Cardiac septum (tissue), 1 donor: ENCODE results near the gene GOPC. TPM values are rescaled to one million over a fixed set of nuclear protein-coding genes. Genes with fewer than 3 reads are reported as not detected.
"Not testable (repeated sequence)": the region's sequence is repeated elsewhere in the genome, so short reads cannot be mapped to it uniquely, and the experiment has no call there.

ENCODE experiments used
- DNase-seq: peaks from one replicate; pipeline ENCODE4 v3.0.0-alpha.2; 2020; ENCODE audit warnings: low spot score
- intact Hi-C: fragments of 100-400 bp; cut with DNase I; formaldehyde crosslinking; loops from one replicate; pipeline ENCODE4 v1.14.0; 2022
- long read RNA-seq: library from polyadenylated mRNA; unstranded; transcript quantifications from one replicate; pipeline ENCODE4 v2.0.0, GENCODE V29; 2021
- total RNA-seq: library from RNA; stranded (reverse); fragmentation: NEBNext Ultra II Directional; extraction: Animal tissue kit (Norgen Biotek cat#: 25700); gene quantifications from one replicate; pipeline ENCODE4 v1.2.1, GENCODE V29; 2021
- donor health status: DM: no; HTN: no; CAD: no.

GOPC gene
- total RNA-seq: 27.5 TPM
- long read RNA-seq, full-length matches to known transcripts: 34 of 53 reads
- long read RNA-seq, partial matches to known transcripts: 15 of 53 reads
- long read RNA-seq, other reads (novel, unspliced or antisense): 4 of 53 reads

GRCh38 chr6:117602151-117602898 is at the start of gene GOPC:
Gene GOPC, minus strand, starts transcription at chr6:117602511. Its CDS starts 223 bp downstream, at chr6:117602288.
- peak; percentile 99 for DNase-seq
- intact Hi-C loops: loop anchor here (2.0 to 5.0 kb wide), 4 partner anchors 55 to 150 kb away; partner anchors contain the start of genes DCBLD1 and NUS1

DNA sequence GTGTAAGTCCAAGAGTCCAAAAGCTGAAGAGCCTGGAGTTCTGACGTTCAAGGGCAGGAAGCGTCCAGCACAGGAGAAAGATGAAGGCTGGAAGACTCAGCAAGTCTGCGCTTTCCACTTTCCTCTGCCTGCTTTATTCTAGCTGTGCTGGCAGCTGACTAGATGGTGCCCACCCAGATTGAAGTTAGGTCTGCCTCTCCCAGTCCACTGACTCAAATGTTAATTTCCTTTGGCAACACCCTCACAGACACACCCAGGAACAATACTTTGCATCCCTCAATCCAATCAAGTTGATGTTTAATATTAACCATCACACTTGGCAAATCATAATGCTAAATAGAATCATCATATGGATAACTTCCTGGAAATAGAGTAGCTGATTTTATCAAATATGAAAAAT is 49.7 kb upstream of the GOPC start:
- DNase-seq, intact Hi-C loops: not testable (repeated sequence)

- intact Hi-C loops: no loop called here
- no peak for DNase-seq
Observed at GRCh38 chr6:117642976-117643375, 40.7 kb upstream of the GOPC start.

DNA sequence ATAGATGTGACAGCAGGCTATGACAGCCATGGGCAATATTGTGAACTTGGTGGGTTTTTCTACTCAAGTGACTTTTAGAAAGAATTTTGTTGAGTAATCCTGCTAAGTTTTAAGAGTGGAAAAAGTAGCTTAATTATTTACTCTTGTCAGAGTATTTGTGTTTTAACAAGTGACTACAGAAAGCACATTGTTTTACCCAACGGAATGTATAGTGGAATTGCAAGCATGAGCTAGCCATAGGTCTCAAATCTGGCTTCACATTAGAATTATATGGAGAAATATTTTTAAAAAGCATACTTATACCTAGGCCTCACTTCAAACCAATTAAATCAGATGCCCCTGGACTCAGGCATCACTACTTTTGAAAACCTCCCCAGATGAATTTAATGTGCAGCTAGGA is 35.5 kb upstream of the GOPC start:
- intact Hi-C loops: no loop called here
- DNase-seq: no peak

DNA sequence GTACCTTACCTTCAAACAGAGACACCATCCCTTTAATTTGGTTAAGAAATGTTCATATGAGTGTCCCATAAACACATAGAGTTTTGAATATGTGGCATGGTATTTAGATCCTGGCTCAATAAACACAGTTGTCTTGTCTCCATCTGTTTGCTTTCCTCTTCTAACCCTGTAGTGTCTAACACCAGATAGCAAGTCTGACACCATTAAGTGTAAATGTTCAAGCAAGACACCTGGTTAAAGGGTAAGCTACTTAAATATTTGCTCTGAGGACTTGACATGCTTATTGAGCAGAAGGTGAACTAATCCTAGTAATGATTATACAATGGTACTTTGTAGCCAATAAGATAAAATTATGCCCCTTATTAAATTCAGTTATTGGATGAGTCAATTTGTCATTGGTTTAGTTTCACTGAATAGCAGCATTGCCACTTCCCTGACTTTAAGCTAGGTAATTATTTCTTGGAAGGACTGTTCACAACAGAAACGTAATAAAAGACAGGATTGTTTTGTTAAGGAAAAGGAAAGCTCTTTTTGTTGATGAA is 26.9 kb upstream of the GOPC start:
- no peak for DNase-seq
- intact Hi-C loops: no loop called here

DNA sequence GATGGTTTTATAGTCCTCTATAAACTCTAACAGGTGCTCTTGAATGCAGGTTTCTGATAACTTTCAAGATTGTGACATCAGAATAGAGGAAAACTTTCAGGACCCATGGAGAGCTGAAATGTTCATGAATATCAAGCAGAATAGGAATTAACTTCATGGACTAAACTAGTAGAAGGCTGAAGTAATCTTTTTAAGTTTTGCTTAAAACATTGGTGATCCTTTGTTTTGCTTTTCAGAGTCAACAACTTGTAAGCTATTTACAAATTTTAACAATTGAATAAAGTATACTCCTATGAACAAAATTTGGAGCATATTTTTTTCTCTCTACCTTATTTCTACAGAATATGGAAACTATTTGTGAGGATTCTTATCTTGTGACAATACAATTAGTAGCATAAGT is 25.2 kb upstream of the GOPC start:
- intact Hi-C loops: no loop called here
- no peak for DNase-seq

- intact Hi-C loops: no loop called here
- no peak for DNase-seq
Observed at GRCh38 chr6:117624869-117625481, 22.7 kb upstream of the GOPC start.

GRCh38 chr6:117619178-117619577 is 16.9 kb upstream of the GOPC start:
- DNase-seq: no peak
- intact Hi-C loops: no loop called here

DNA sequence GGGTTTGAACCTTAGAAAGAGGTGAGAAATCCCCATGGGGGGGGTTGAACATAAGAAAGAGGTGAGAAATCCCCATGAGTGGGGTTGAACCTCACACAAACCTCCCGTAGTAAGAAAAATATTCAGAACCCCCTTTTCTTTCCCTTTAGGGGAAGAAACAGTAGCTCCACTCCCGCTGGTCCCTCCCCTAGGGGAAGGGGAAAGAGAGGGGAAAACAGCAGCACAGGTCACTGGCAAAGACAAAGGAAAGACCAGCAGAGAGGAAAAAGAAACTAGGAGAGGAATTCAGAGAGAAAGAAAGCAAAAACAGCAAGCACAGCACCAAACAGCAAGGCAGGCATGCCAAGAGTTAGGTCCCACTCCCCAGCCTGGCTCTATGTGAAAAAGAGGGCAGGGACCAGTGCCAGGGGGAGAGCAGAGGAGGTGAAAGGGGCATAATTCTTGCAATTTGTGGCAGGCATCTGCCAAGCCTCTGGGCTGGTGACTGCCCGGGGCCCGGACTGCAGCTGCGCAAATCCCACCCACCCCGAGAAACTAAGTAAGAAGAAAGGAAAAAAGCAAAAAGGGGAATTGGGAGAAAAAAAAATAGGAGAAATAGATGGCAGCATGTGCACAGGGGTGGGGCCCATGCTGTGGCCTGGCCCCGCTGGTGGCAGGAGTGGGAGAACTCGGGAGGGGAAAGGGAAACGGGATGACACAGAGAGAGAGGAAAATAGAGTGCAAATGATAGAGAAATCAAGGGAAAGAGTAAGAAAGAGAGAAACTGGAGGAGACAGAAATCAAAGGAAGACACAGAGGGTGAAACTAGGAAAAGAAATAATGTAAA is 15.1 kb upstream of the GOPC start:
- DNase-seq: no peak
- intact Hi-C loops: no loop called here

DNA sequence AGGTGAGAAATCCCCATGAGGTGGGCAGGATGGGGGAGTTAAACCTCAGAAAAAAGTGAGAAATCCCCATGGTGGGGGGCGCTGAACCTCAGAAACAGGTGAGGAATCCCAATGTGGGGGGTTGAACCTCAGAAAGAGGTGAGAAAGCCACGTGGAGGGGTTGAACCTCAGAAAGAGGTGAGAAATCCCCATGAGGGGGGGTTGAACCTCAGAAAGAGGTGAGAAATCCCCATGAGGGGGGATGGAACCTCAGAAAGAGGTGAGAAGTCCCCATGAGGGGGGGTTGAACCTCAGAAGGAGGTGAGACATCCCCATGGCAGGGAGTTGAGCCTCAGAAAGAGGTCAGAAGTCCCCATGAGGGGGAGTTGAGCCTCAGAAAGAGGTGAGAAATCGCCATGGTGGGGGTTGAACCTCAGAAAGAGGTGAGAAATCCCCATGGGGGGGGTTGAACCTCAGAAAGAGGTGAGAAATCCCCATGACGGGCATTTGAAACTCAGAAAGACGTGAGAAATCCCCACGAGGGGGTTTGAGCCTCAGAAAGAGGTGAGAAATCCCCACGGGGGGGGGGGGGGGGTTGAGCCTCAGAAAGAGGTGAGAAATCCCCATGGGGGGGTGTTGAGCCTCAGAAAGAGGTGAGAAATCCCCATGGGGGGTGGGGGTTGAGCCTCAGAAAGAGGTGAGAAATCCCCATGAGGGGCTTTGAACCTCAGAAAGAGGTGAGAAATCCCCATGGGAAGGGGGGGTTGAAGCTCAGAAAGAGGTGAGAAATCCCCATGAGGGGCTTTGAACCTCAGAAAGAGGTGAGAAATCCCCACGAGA is 14.3 kb upstream of the GOPC start:
- intact Hi-C loops: no loop called here
- DNase-seq: no peak

DNA sequence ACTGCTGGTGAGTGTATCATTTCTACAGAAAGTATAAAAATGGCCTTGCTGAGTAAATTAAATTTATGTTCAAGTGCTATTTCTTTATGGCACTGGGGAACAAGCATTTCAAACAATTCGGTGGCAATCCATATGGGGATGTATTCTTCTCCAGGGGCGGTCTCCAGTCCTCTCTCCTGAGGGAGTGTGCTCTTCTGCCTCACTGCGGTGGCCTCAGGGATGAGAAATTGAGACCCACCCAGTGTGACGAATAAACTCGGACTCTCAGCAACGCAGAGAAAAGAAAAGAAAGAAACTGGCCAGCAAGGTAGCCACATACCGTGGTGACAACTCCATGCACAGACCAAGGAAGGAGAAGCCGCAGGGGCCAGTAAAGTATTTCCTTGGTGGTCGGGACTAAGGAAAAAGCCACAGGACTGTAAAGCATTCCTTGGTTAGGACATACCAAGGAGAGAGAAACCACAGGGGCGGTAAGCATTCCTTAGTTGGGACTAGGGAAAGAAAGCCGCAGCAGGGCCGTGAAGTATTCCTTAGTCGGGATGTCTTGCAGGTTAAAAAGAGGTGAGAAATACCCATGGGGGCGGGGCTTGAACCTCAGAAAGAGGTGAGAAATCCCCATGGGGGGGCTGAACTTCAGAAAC is 13.6 kb upstream of the GOPC start:
- DNase-seq: no peak
- intact Hi-C loops: no loop called here

DNA sequence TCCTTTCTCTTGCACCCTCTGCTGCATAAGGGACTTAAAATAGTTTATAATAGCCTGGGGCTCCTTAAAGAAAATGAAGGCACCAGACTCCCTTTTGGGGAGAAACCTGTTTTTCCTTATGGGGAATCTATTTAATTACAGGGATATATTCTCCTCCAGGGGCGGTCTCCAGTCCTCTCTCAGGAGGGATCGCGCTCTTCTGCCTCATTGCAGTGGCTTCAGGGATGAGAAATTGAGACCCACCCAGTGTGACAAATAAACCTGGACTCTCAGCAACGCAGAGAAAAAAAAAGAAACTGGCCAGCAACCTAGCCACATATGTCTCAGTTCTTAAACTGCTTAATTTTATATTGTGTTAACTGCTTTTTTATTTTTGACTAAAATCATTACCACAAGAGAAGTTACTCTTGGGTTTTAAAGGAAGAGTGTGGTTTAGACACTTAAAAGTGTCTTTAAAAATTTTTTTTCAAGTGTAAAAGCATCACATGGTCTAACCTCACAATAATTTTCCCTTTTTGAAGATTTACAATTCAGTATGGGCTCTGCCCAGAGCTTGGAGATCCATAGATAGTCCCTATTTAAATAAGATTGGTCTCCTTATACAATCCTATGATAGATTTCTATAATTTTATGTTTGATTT is 11.7 kb upstream of the GOPC start:
- DNase-seq: no peak
- intact Hi-C loops: no loop called here

GRCh38 chr6:117607511-117607910 is 5.2 kb upstream of the GOPC start:
- DNase-seq: no peak
- intact Hi-C loops: no loop called here

GRCh38 chr6:117605169-117605826 is 3.0 kb upstream of the GOPC start:
- DNase-seq: no peak
- intact Hi-C loops: loop anchor here (2.0 kb wide), 1 partner anchor 258 kb away; no protein-coding TSS in a partner anchor

DNA sequence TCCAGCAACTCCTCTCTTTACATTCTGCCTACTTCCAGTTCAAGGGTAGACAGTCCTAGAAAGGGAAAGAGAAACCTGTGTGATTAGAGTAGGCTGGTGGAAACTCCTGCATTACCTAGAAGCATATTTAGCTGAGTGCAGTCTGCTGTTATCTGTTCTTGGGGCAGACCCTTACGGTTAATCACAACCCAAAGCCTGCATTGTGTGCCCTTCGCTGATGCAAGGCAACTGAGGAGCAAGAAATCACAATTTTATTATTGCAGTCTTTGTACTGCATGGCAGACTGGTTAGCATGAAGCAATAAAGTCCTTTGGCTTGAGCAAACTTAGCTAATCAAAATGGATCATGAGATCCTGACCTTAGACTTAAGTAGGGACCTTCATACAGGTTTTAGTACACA is 1.5 kb upstream of the GOPC start:
- intact Hi-C loops: loop anchor here (2.0 to 5.0 kb wide), 5 partner anchors 57 to 257 kb away; partner anchors contain the start of genes DCBLD1 and NUS1
- no peak for DNase-seq

DNA sequence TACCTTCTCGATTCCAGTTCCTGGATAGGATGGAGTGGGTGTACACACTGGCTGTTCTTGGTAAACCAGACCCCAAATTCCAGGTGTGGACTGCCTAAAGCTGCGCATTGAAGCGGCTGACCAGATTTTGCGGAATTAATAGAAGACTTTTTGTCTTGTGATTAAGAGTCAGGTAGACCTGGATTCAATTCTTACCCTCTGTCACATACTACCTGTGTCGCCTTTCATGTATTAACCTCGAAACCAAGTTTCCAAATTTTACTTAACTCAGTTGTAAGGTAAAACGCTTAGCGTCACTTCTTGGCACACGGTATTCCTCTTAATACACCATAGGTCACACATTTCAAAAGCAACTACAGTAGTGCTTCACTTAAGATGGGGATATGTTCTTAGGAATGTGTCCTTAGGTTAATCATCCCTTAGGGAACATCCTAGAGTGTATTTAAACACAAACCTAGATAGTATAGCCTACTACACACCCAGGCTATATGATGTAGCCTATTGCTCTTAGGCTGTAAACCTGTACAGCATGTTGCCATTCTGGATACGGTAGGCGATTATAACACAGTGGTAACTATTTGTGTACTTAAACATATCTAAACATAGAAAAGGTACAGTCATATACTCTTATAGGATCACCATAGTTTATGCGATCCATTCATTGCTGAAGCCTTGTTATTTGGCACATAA is 733 bp upstream of the GOPC start:
- no peak for DNase-seq
- intact Hi-C loops: loop anchor here (2.0 to 5.0 kb wide), 4 partner anchors 56 to 151 kb away; partner anchors contain the start of genes DCBLD1 and NUS1

GRCh38 chr6:117601811-117602150 is 530 bp downstream of the GOPC start:
- intact Hi-C loops: loop anchor here (2.0 to 5.0 kb wide), 4 partner anchors 54 to 149 kb away; partner anchors contain the start of genes DCBLD1 and NUS1
- DNase-seq: no peak
